ENCODE measurements around the gene CPED1. TPM values are rescaled to one million over a fixed set of nuclear protein-coding genes. Genes with fewer than 3 reads are reported as not detected.

The CPED1 gene
- total RNA-seq, 1 donor from 2014 or later, result 2.1 TPM

DNA sequence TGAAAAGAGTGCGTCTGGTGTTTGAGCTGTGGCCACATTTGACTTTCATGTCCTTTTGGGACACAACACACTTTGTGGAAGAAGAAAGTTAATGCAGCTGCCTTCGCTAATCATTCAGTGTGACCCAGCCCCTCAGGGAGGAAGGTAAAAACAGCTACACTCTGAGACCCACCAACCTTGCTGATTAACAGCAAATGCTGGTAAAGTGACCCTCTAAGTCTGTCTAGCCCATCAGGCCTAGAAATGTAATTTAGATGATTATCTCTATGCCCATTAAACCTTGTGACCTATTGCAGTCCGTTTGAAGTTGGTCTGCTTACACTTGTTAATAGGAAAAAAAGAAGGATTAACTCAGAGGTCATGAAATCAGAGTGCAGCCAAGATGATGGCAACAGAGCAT, 178.4 kb downstream of the CPED1 start:
- TF ChIP-seq, protein P1, sequence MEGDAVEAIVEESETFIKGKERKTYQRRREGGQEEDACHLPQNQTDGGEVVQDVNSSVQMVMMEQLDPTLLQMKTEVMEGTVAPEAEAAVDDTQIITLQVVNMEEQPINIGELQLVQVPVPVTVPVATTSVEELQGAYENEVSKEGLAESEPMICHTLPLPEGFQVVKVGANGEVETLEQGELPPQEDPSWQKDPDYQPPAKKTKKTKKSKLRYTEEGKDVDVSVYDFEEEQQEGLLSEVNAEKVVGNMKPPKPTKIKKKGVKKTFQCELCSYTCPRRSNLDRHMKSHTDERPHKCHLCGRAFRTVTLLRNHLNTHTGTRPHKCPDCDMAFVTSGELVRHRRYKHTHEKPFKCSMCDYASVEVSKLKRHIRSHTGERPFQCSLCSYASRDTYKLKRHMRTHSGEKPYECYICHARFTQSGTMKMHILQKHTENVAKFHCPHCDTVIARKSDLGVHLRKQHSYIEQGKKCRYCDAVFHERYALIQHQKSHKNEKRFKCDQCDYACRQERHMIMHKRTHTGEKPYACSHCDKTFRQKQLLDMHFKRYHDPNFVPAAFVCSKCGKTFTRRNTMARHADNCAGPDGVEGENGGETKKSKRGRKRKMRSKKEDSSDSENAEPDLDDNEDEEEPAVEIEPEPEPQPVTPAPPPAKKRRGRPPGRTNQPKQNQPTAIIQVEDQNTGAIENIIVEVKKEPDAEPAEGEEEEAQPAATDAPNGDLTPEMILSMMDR (conservative IDR thresholded peaks at IDR 0.05; ENCODE audit: low read depth, low read length), result no peak
- no peak for DNase-seq (ENCODE audit: low read depth)
- no peak overlapping the region for H3K4me3 ChIP-seq (ENCODE audit: low read depth, low read length)

DNA sequence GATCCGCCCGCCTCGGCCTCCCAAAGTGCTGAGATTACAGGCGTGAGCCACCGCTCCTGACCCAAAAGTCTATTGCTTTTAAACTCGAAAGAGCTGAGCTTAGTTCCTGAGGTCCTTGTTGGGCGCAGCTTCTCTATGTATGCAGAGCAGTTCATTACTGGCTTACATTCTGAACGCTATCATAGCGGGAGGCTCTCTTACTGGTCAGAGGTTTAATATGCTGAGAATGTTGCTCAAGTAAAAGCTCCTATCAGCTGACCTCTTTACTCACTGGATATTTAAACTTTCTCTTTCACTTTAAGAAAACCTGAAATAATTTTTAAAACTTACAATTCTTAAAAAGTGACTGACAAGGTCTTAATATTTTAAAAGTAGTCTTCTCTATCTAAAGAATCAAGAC, 179.5 kb downstream of the CPED1 start:
- TF ChIP-seq, protein P1 (conservative IDR thresholded peaks at IDR 0.05; ENCODE audit: low read depth, low read length), result no peak
- H3K4me3 ChIP-seq (ENCODE audit: low read depth, low read length), result no peak overlapping the region
- no peak for DNase-seq (ENCODE audit: low read depth)

DNA sequence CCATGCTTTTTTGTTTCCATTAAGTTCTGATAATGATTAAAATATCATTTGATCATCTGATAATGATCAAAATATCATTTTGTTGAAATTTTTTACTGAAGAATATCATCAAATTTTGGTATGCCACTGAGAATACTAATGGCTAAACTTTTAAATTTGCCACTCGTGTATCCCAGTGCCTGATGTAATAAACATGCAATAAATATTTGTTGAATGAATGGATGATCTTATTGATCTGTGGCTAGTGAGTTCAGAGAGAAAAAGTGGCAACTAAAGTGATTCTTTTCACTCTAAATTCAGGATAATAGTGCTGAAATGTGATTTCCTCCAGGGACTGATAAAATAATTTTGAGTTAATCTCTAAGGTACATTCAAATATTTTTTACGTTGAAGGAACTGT, 181.0 kb downstream of the CPED1 start:
- no peak for DNase-seq (ENCODE audit: low read depth)
- no peak overlapping the region for H3K4me3 ChIP-seq (ENCODE audit: low read depth, low read length)
- TF ChIP-seq, protein P1 (conservative IDR thresholded peaks at IDR 0.05; ENCODE audit: low read depth, low read length), result no peak

DNA sequence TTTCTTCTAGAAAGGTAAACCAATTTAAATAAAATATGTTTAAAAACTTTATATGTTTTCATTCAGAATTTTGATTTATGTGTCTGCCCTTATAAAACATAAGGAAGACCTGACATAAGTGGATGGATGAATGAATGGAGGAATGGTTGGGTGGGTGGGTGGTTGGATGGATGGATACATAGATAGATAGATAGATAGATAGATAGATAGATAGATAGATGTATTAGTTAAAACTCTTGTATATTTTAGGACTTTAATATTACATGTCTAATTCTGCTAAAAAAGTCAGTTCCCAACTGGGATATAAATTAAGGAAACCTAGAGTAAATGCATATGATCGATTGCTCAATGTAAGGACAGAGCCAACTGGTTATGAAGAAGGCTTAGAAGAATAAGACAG, 184.0 kb downstream of the CPED1 start:
- DNase-seq (ENCODE audit: low read depth), result no peak
- no peak overlapping the region for H3K4me3 ChIP-seq (ENCODE audit: low read depth, low read length)
- TF ChIP-seq, protein P1 (conservative IDR thresholded peaks at IDR 0.05; ENCODE audit: low read depth, low read length), result no peak

DNA sequence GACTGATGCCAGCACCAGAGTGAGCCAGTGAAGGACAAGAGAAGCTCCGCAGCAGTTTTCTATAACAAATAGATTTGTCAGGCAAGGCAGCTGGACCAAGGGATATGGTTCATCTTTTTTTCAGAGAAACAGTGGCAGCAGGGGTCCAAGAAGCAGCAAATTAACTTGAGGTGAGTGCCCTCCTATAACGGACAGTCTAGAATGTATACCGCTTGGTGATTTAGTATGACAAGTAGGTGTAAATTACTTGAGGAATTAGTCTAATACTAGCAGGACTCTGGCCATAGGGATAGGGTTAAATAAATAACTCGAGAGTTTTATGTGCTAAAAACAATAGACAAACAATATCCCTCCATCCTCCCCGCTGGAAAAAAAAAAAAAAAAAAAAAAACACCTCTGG, 187.3 kb downstream of the CPED1 start:
- DNase-seq (ENCODE audit: low read depth), result no peak
- TF ChIP-seq, protein P1 (conservative IDR thresholded peaks at IDR 0.05; ENCODE audit: low read depth, low read length), result no peak
- H3K4me3 ChIP-seq (ENCODE audit: low read depth, low read length), result no peak overlapping the region

DNA sequence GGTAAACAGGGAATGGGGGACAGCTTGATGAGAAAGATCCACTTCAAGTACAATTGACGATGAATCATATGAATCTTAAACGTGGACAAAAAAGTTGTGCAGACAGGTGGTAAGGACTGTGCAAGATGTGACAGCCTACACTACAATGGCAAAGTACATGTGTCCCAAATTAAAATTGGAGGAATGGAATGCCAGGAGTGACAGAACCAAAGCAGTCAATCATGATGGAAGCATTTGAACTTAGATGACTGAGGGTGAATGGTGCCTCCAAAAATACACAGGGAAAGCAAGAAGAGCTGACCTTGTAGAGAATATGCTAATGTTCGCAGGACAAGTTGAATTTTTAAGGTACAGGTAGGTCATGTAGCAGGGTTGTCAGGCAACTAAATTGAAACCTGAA, 189.9 kb downstream of the CPED1 start:
- TF ChIP-seq, protein P1 (conservative IDR thresholded peaks at IDR 0.05; ENCODE audit: low read depth, low read length), result no peak
- no peak overlapping the region for H3K4me3 ChIP-seq (ENCODE audit: low read depth, low read length)
- DNase-seq (ENCODE audit: low read depth), result no peak

DNA sequence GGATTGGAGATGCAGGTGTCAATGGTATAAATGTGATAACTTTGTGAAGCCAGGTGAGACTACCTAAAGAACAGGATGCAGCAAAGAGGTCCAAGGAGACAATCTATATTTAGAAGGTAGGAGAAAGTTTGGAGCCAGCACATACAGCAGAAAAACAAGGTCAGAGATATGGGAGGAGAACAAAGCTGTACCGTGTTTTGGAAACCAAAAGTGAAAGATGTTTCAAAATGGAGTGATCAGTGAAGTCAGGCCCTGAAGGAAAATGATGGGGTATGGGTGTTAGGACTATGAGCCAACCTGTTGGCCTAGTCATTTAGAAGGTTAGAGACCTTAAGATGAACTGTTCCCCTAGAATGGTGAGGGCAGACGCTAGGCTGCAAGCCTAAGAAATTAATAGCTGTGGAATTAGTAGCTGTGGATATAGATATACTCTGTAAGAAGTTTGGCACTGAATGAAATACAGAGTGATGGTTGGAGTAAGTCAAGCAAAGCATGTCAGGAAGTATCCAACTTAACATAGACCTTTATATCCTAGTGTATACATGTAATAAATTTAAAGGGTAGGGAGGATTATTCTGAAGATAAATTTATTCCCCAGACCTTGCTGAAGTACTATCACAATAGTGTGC, 190.5 kb downstream of the CPED1 start:
- TF ChIP-seq, protein P1 (conservative IDR thresholded peaks at IDR 0.05; ENCODE audit: low read depth, low read length), result no peak
- no peak overlapping the region for H3K4me3 ChIP-seq (ENCODE audit: low read depth, low read length)
- no peak for DNase-seq (ENCODE audit: low read depth)

Measured in epithelial cell of proximal tubule (primary cell).